H1 (cell line): ENCODE results near the gene NKAIN4. TPM values are rescaled to one million over a fixed set of nuclear protein-coding genes. Genes with fewer than 3 reads are reported as not detected.

Experiments
- CTCF ChIA-PET: fragments of 300-600 bp; sonication (Branson Sonifier 250); formaldehyde crosslinking; loops from one replicate; lab custom pipeline; 2021; ENCODE audit not compliant: partially characterized antibody; lab: Charles Lee
- POLR2A ChIA-PET: fragments of 300-600 bp; sonication (Branson Sonifier 250); formaldehyde crosslinking; loops from one replicate; lab custom pipeline; 2021; ENCODE audit warnings: inconsistent platforms; ENCODE audit not compliant: partially characterized antibody; lab: Charles Lee
- DNase-seq, 2 experiments: peaks; one replicate each; pipeline versions ENCODE4 v3.0.0 to v3.0.0-alpha.2; 2010 to 2022; ENCODE audit warnings: low spot score in 2 of 2, low read depth in 1 of 2, mixed read lengths in 1 of 2
- FAIRE-seq: peaks from 2 replicates; lab custom pipeline; 2011; peaks lifted over from hg19 to GRCh38; lab: Jason Lieb, UNC
- H2AFZ ChIP-seq: 2 replicates; pipeline ENCODE4 v1.8.1; 2012; ENCODE audit warnings: low read length, inconsistent platforms
- H2AK5ac ChIP-seq: 2 replicates; pipeline ENCODE4 v1.6.1; 2013; ENCODE audit warnings: low read depth, low read length
- H2BK120ac ChIP-seq: replicated peaks from 2 replicates; pipeline ENCODE3; 2013; ENCODE audit warnings: low read depth, low read length, inconsistent platforms
- H2BK12ac ChIP-seq: 2 replicates; pipeline ENCODE4 v1.6.1; 2013; ENCODE audit warnings: low read depth, low read length
- H2BK15ac ChIP-seq: 2 replicates; pipeline ENCODE4 v1.6.1; 2013; ENCODE audit warnings: low read length
- H2BK20ac ChIP-seq: 2 replicates; pipeline ENCODE4 v1.6.1; 2013; ENCODE audit warnings: low read length
- H2BK5ac ChIP-seq: 2 replicates; pipeline ENCODE4 v1.6.1; 2013; ENCODE audit warnings: low read depth, low read length
- H3K14ac ChIP-seq: 2 replicates; pipeline ENCODE4 v1.6.1; 2013; ENCODE audit warnings: inconsistent platforms; ENCODE audit not compliant: insufficient read length
- H3K18ac ChIP-seq: 2 replicates; pipeline ENCODE4 v1.6.1; 2013; ENCODE audit warnings: low read length; ENCODE audit errors: extremely low read depth
- H3K23ac ChIP-seq: 2 replicates; pipeline ENCODE4 v1.6.1; 2013; ENCODE audit warnings: inconsistent platforms; ENCODE audit not compliant: insufficient read length
- H3K23me2 ChIP-seq: 2 replicates; pipeline ENCODE4 v1.6.1; 2013; ENCODE audit warnings: low read depth, low read length
- H3K27ac ChIP-seq: 2 replicates; pipeline ENCODE4 v1.6.1; 2011; ENCODE audit warnings: low read depth, low read length, inconsistent platforms
- H3K27me3 ChIP-seq, 4 experiments: replicated peaks in 1 of 4; 1 replicate in 1 of 4; 2 replicates in 3 of 4; pipeline versions ENCODE4 v1.6.1 to v1.8.1; 2011 to 2013; ENCODE audit warnings: low read length in 3 of 4, mild to moderate bottlenecking in 3 of 4, inconsistent platforms in 2 of 4, mixed read lengths in 2 of 4, moderate library complexity in 1 of 4; ENCODE audit not compliant: control insufficient read depth in 3 of 4, insufficient read depth in 3 of 4; ENCODE audit errors: extremely low read depth in 1 of 4
- H3K36me3 ChIP-seq, 4 experiments: 2 replicates each; pipeline versions ENCODE4 v1.6.1 to v1.8.1; 2011 to 2013; ENCODE audit warnings: mild to moderate bottlenecking in 4 of 4, low read length in 3 of 4, moderate library complexity in 2 of 4, control low read depth in 1 of 4, inconsistent platforms in 1 of 4; ENCODE audit not compliant: insufficient read depth in 4 of 4, control insufficient read depth in 2 of 4
- H3K4ac ChIP-seq: replicated peaks from 2 replicates; pipeline ENCODE3; 2013; ENCODE audit warnings: low read length, low read depth, mixed read lengths, inconsistent platforms; ENCODE audit not compliant: insufficient read length
- H3K4me1 ChIP-seq, 4 experiments: replicated peaks in 1 of 4; 1 replicate in 1 of 4; 2 replicates in 3 of 4; pipeline versions ENCODE4 v1.6.1 to v1.8.1; 2011 to 2013; ENCODE audit warnings: low read length in 3 of 4, inconsistent platforms in 2 of 4, mixed read lengths in 1 of 4; ENCODE audit not compliant: insufficient read depth in 4 of 4, control insufficient read depth in 3 of 4
- H3K4me2 ChIP-seq, 2 experiments: 2 replicates each; pipeline versions ENCODE4 v1.6.1 to v1.8.1; 2011 to 2013; ENCODE audit warnings: low read depth in 2 of 2, low read length in 2 of 2, control low read depth in 1 of 2, inconsistent platforms in 1 of 2, mild to moderate bottlenecking in 1 of 2; ENCODE audit not compliant: insufficient read depth in 1 of 2
- H3K4me3 ChIP-seq, 4 experiments: fragments of 200-600, 300-600 bp in 1 of 4; sonication (generic), shearing (Covaris generic), sonication (Bioruptor Twin) in 1 of 4; 2 replicates each; pipeline versions ENCODE4 v1.5.1 to v1.8.1; 2011 to 2016; ENCODE audit warnings: low read length in 4 of 4, low read depth in 3 of 4, control low read depth in 2 of 4, inconsistent platforms in 2 of 4, mild to moderate bottlenecking in 2 of 4, mixed read lengths in 1 of 4, moderate library complexity in 1 of 4; ENCODE audit not compliant: insufficient read depth in 2 of 4; ENCODE audit errors: extremely low read depth in 1 of 4
- H3K56ac ChIP-seq: replicated peaks from 2 replicates; pipeline ENCODE3; 2013; ENCODE audit warnings: low read depth, mild to moderate bottlenecking, mixed read lengths, low read length, inconsistent platforms; ENCODE audit not compliant: insufficient read length
- H3K79me1 ChIP-seq: 2 replicates; pipeline ENCODE4 v1.6.1; 2013; ENCODE audit warnings: low read depth, low read length, control low read depth
- H3K79me2 ChIP-seq, 2 experiments: 2 replicates each; pipeline versions ENCODE4 v1.6.1 to v1.8.1; 2012 to 2013; ENCODE audit warnings: low read length in 2 of 2, mild to moderate bottlenecking in 2 of 2, inconsistent platforms in 1 of 2; ENCODE audit not compliant: insufficient read depth in 2 of 2, control insufficient read depth in 1 of 2
- H3K9ac ChIP-seq, 4 experiments: replicated peaks in 1 of 4; 1 replicate in 1 of 4; 2 replicates in 3 of 4; pipeline versions ENCODE4 v1.6.1 to v1.8.1; 2011 to 2013; ENCODE audit warnings: low read depth in 3 of 4, low read length in 3 of 4, control low read depth in 2 of 4, mild to moderate bottlenecking in 2 of 4, moderate library complexity in 2 of 4, inconsistent platforms in 1 of 4; ENCODE audit errors: extremely low read depth in 1 of 4
- H3K9me3 ChIP-seq, 2 experiments: 2 replicates each; pipeline versions ENCODE4 v1.6.1 to v1.8.1; 2012 to 2013; ENCODE audit warnings: mild to moderate bottlenecking in 2 of 2, moderate library complexity in 2 of 2, control low read depth in 1 of 2, inconsistent platforms in 1 of 2, low read depth in 1 of 2, low read length in 1 of 2, mixed read lengths in 1 of 2; ENCODE audit not compliant: insufficient read depth in 2 of 2
- H4K20me1 ChIP-seq, 2 experiments: replicated peaks in 1 of 2; 2 replicates each; pipeline versions ENCODE3 to v1.8.1; 2011 to 2013; ENCODE audit warnings: inconsistent platforms in 2 of 2, low read length in 2 of 2, mild to moderate bottlenecking in 1 of 2; ENCODE audit not compliant: insufficient read depth in 2 of 2, control insufficient read depth in 1 of 2
- H4K5ac ChIP-seq: 2 replicates; pipeline ENCODE4 v1.6.1; 2013; ENCODE audit warnings: low read length, low read depth, mixed read lengths, inconsistent platforms; ENCODE audit not compliant: insufficient read length
- H4K8ac ChIP-seq: 2 replicates; pipeline ENCODE4 v1.8.0; 2013; ENCODE audit warnings: mild to moderate bottlenecking, moderate library complexity, low read length, inconsistent platforms; ENCODE audit not compliant: insufficient read depth; ENCODE audit errors: extremely low read depth
- H4K91ac ChIP-seq: replicated peaks from 2 replicates; pipeline ENCODE3; 2013; ENCODE audit warnings: low read length, mixed read lengths, inconsistent platforms; ENCODE audit not compliant: insufficient read length
- CHD2 ChIP-seq: IDR thresholded peaks from 2 replicates; pipeline ENCODE4 v1.6.1; 2012; ENCODE audit warnings: low read length, improper control_type of control experiment
- EZH2 ChIP-seq: fragments of 200-600 bp; sonication (generic); IDR thresholded peaks from 2 replicates; pipeline ENCODE4 v1.7.1; 2012; ENCODE audit warnings: low read depth, mild to moderate bottlenecking, moderate library complexity, low read length, inconsistent platforms; ENCODE audit not compliant: severe bottlenecking
- NANOG ChIP-seq: IDR thresholded peaks from 2 replicates; pipeline ENCODE4 v1.6.1; 2011; ENCODE audit warnings: low read length, low read depth, mild to moderate bottlenecking, inconsistent platforms; ENCODE audit not compliant: insufficient read depth, poor library complexity, severe bottlenecking
- POLR2AphosphoS5 ChIP-seq: IDR thresholded peaks from 2 replicates; pipeline ENCODE4 v1.6.1; 2011; ENCODE audit warnings: low read depth, low read length
- RBBP5 ChIP-seq: IDR thresholded peaks from 2 replicates; pipeline ENCODE4 v1.7.1; 2012; ENCODE audit warnings: low read depth, mild to moderate bottlenecking, inconsistent platforms, low read length, moderate library complexity, borderline replicate concordance
- SRF ChIP-seq: IDR thresholded peaks from 2 replicates; pipeline ENCODE4 v1.6.1; 2011; ENCODE audit warnings: mild to moderate bottlenecking, low read depth, low read length, moderate library complexity
- WGBS, 2 experiments: shearing (Covaris generic) in 1 of 2; methylation state at CpG; one replicate each; pipeline versions ENCODE4 v1.1.6 to v1.1.7; 2013 to 2015; ENCODE audit warnings: low lambda C conversion rate in 2 of 2, mixed read lengths in 2 of 2, inconsistent platforms in 1 of 2, low coverage in 1 of 2, missing lambda C conversion rate in 1 of 2; ENCODE audit not compliant: insufficient replicate concordance in 2 of 2, insufficient coverage in 1 of 2, insufficient read length in 1 of 2; ENCODE audit errors: extremely low coverage in 1 of 2, missing lambda C conversion rate in 1 of 2; 5-methylcytosine and 5-hydroxymethylcytosine counted together
- polyA plus RNA-seq, 7 experiments: library from polyadenylated mRNA; depleted of rRNA in 3 of 7; stranded (reverse) in 5 of 7; unstranded in 2 of 7; fragments of >200 nt in 5 of 7; fragments of 200-250 nt in 2 of 7; gene quantifications; 1 replicate in 5 of 7; 2 replicates in 1 of 7; 4 replicates in 1 of 7; pipeline versions ENCODE4 v1.2.1 to v1.2.3, GENCODE V29; 2011 to 2013; ENCODE audit warnings: missing spikeins in 2 of 7, mixed read lengths in 2 of 7
- total RNA-seq: library from RNA; stranded (reverse); fragmentation: NEBNext Ultra II Directional; extraction: Animal tissue kit (Norgen Biotek cat#: 25700); gene quantifications from 2 replicates; pipeline ENCODE4 v1.2.1, GENCODE V29; 2021
- TF ChIP-seq, protein P1 (sequence below), 3 experiments: IDR thresholded peaks; 1 replicate in 2 of 3; 2 replicates in 1 of 3; pipeline versions ENCODE4 v1.5.1 to v1.6.1; 2011; ENCODE audit warnings: low read length in 3 of 3, mild to moderate bottlenecking in 3 of 3, inconsistent platforms in 2 of 3, low read depth in 1 of 3, moderate library complexity in 1 of 3; ENCODE audit not compliant: insufficient read depth in 1 of 3; ENCODE audit errors: control extremely low read depth in 1 of 3
- TF ChIP-seq, protein P2 (sequence below): IDR thresholded peaks from 2 replicates; pipeline ENCODE4 v1.6.1; 2012; ENCODE audit warnings: inconsistent platforms
- TF ChIP-seq, protein P3 (sequence below): IDR thresholded peaks from 2 replicates; pipeline ENCODE4 v1.6.1; 2011; ENCODE audit warnings: low read length, improper control_type of control experiment

Gene NKAIN4
- total and polyA plus RNA-seq, 2 of the 8 experiments (the other 6 are each of a cell fraction or from before 2014, with no cell fraction given): 6.9 to 17.0 TPM

DNA sequence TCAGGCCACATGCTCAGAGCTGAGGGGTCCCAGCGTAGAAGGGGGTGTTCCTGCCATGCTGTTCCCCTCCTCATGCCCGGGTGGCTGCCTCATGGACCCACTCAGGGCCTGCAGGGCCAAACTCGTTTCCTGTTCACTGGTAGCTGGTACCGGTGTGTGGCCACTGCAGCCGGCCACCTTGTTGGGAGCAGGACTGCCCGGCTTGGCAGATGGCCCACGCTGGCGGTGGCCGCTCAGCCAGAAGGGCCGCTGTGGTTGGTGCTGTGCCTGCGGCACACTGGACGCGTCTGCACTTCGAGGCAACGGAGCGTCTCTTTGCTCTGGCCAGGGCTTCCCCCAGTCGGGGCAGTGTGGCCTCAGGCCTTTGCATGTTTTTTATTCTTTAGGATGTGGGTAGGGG, 28.7 kb upstream of the NKAIN4 start:
- H2BK15ac ChIP-seq: no peak overlapping the region
- peaks cover 2 to 38% (median 13%) of the 10 kb centered on the region in 4 experiments for H3K36me3 ChIP-seq
- H3K79me2 ChIP-seq: no peaks in the 10 kb centered on the region
- H4K91ac ChIP-seq: no peak overlapping the region
- H3K23ac ChIP-seq: no peak overlapping the region
- H3K79me1 ChIP-seq: 0 out of 2 replicates have a peak, but pooled peaks cover 2% of the 10 kb centered on the region
- H4K20me1 ChIP-seq: peaks cover 3 to 18% of the 10 kb centered on the region in 2 experiments
- 97% methylated on average over 14 of the region's 17 CpGs; no CpG with 5 or more reads in 1 of the 2 experiments for WGBS, 2 experiments
- ChIA-PET POLR2A (interaction anchor here (5.3 kb wide), 1 partner anchor 9 kb away, joined by 26 read pairs; the partner anchor contains the start of gene COL20A1), CTCF (interaction anchor here (1.1 to 9.6 kb wide), 8 partner anchors 8 to 92 kb away, joined by 3 to 82 read pairs (median 5); no protein-coding TSS in a partner anchor)
- no peak overlapping the region for H2BK20ac ChIP-seq
- no peak overlapping the region for H2AK5ac ChIP-seq
- FAIRE-seq (no peak), DNase-seq (no peak)
- no peak overlapping the region for H3K18ac ChIP-seq
- no peaks in the 10 kb centered on the region for H3K23me2 ChIP-seq
- no peak overlapping the region for H3K4me2 ChIP-seq
- no peaks in the 10 kb centered on the region for H3K9me3 ChIP-seq
- no peak overlapping the region for H4K5ac ChIP-seq
- H3K27me3 ChIP-seq: no peaks in the 10 kb centered on the region
- H2AFZ ChIP-seq: no peak overlapping the region
- no peak overlapping the region for H4K8ac ChIP-seq
- no peak overlapping the region for H3K14ac ChIP-seq
- no peak overlapping the region for H2BK120ac ChIP-seq
- no peak overlapping the region for H3K27ac ChIP-seq
- no peak overlapping the region for H3K4me3 ChIP-seq
- no peaks in the 10 kb centered on the region for H3K4me1 ChIP-seq
- no peak overlapping the region for H3K9ac ChIP-seq
- H2BK12ac ChIP-seq: no peak overlapping the region
- H2BK5ac ChIP-seq: no peak overlapping the region
- H3K4ac ChIP-seq: no peak overlapping the region
- no peak overlapping the region for H3K56ac ChIP-seq
- TF ChIP-seq NANOG (no peak), POLR2AphosphoS5 (no peak), SRF (no peak), RBBP5 (no peak), EZH2 (no peak), CHD2 (no peak)
- TF ChIP-seq, protein P1, sequence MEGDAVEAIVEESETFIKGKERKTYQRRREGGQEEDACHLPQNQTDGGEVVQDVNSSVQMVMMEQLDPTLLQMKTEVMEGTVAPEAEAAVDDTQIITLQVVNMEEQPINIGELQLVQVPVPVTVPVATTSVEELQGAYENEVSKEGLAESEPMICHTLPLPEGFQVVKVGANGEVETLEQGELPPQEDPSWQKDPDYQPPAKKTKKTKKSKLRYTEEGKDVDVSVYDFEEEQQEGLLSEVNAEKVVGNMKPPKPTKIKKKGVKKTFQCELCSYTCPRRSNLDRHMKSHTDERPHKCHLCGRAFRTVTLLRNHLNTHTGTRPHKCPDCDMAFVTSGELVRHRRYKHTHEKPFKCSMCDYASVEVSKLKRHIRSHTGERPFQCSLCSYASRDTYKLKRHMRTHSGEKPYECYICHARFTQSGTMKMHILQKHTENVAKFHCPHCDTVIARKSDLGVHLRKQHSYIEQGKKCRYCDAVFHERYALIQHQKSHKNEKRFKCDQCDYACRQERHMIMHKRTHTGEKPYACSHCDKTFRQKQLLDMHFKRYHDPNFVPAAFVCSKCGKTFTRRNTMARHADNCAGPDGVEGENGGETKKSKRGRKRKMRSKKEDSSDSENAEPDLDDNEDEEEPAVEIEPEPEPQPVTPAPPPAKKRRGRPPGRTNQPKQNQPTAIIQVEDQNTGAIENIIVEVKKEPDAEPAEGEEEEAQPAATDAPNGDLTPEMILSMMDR (IDR thresholded peaks at IDR 0.05; ENCODE audit: control extremely low read depth in 1 of 3, insufficient read depth in 1 of 3, low read depth in 1 of 3, low read length in 3 of 3): no peak
- TF ChIP-seq, protein P2, sequence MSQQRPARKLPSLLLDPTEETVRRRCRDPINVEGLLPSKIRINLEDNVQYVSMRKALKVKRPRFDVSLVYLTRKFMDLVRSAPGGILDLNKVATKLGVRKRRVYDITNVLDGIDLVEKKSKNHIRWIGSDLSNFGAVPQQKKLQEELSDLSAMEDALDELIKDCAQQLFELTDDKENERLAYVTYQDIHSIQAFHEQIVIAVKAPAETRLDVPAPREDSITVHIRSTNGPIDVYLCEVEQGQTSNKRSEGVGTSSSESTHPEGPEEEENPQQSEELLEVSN: no peak
- TF ChIP-seq, protein P3, sequence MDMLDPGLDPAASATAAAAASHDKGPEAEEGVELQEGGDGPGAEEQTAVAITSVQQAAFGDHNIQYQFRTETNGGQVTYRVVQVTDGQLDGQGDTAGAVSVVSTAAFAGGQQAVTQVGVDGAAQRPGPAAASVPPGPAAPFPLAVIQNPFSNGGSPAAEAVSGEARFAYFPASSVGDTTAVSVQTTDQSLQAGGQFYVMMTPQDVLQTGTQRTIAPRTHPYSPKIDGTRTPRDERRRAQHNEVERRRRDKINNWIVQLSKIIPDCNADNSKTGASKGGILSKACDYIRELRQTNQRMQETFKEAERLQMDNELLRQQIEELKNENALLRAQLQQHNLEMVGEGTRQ: no peak
